Osteocyte (in vitro differentiated cells): Measurements from ENCODE around the gene STUM. TPM values are rescaled to one million over a fixed set of nuclear protein-coding genes. Genes with fewer than 3 reads are reported as not detected.
A peak's percentile ranks its signal among the peaks of the same experiment; 100 is the strongest.

Experiments
- DNase-seq: peaks from one replicate; pipeline ENCODE4 v3.0.0; 2021; ENCODE audit warnings: mixed read lengths; ENCODE audit not compliant: unreplicated experiment; ENCODE audit errors: extremely low spot score
- H3K27ac Mint-ChIP-seq: one replicate; pipeline ENCODE4 v1.8.0; 2021; ENCODE audit warnings: mild to moderate bottlenecking, mixed read lengths; ENCODE audit not compliant: unreplicated experiment
- H3K27me3 Mint-ChIP-seq: one replicate; pipeline ENCODE4 v1.8.0; 2021; ENCODE audit warnings: mixed read lengths; ENCODE audit not compliant: unreplicated experiment
- H3K36me3 Mint-ChIP-seq: one replicate; pipeline ENCODE4 v1.8.0; 2021; ENCODE audit warnings: mixed read lengths; ENCODE audit not compliant: unreplicated experiment
- H3K4me1 Mint-ChIP-seq: one replicate; pipeline ENCODE4 v1.8.0; 2021; ENCODE audit warnings: mixed read lengths; ENCODE audit not compliant: unreplicated experiment
- H3K4me3 Mint-ChIP-seq: one replicate; pipeline ENCODE4 v1.8.0; 2021; ENCODE audit warnings: mild to moderate bottlenecking, moderate library complexity, mixed read lengths; ENCODE audit not compliant: unreplicated experiment
- H3K9me3 Mint-ChIP-seq: one replicate; pipeline ENCODE4 v1.8.0; 2021; ENCODE audit warnings: mixed read lengths; ENCODE audit not compliant: unreplicated experiment
- CTCF ChIP-seq: fragments of 200-600 bp; sonication (generic); IDR thresholded peaks from 2 replicates; pipeline ENCODE4 v1.5.0; 2021; ENCODE audit warnings: antibody characterized with exemption, mild to moderate bottlenecking, moderate library complexity
- total RNA-seq: library from RNA; stranded (reverse); gene quantifications from 2 replicates; pipeline ENCODE4 v1.2.1, GENCODE V29; 2021

The STUM gene
- total RNA-seq, 1 donor from 2014 or later, result 0.35 TPM

- no peak for DNase-seq
- no peaks in the 10 kb centered on the region for H3K36me3 Mint-ChIP-seq
- H3K4me3 Mint-ChIP-seq, result no peak overlapping the region
- no peaks in the 10 kb centered on the region for H3K4me1 Mint-ChIP-seq
- TF ChIP-seq CTCF, result peak; percentile 34
- no peak overlapping the region for H3K27ac Mint-ChIP-seq
- peaks cover 37% of the 10 kb centered on the region for H3K27me3 Mint-ChIP-seq
- no peaks in the 10 kb centered on the region for H3K9me3 Mint-ChIP-seq
Observed at GRCh38 chr1:226568077-226568831, 19.7 kb downstream of the STUM start.

- H3K27ac Mint-ChIP-seq, result no peak overlapping the region
- no peaks in the 10 kb centered on the region for H3K4me1 Mint-ChIP-seq
- H3K27me3 Mint-ChIP-seq, result peaks cover 36% of the 10 kb centered on the region
- no peaks in the 10 kb centered on the region for H3K36me3 Mint-ChIP-seq
- H3K4me3 Mint-ChIP-seq, result no peak overlapping the region
- H3K9me3 Mint-ChIP-seq, result no peaks in the 10 kb centered on the region
- TF ChIP-seq CTCF, result no peak
- no peak for DNase-seq
Observed at GRCh38 chr1:226568975-226569741, 20.6 kb downstream of the STUM start.

- H3K27me3 Mint-ChIP-seq, result peaks cover 35% of the 10 kb centered on the region
- H3K36me3 Mint-ChIP-seq, result no peaks in the 10 kb centered on the region
- no peaks in the 10 kb centered on the region for H3K9me3 Mint-ChIP-seq
- H3K4me3 Mint-ChIP-seq, result no peak overlapping the region
- TF ChIP-seq CTCF, result peak; percentile 20
- H3K27ac Mint-ChIP-seq, result no peak overlapping the region
- no peaks in the 10 kb centered on the region for H3K4me1 Mint-ChIP-seq
- no peak for DNase-seq
Observed at GRCh38 chr1:226569879-226570547, 21.4 kb downstream of the STUM start.

GRCh38 chr1:226571893-226572292 is 23.3 kb downstream of the STUM start:
- H3K4me3 Mint-ChIP-seq, result no peak overlapping the region
- H3K27ac Mint-ChIP-seq, result no peak overlapping the region
- H3K4me1 Mint-ChIP-seq, result no peaks in the 10 kb centered on the region
- no peak for DNase-seq
- H3K9me3 Mint-ChIP-seq, result no peaks in the 10 kb centered on the region
- H3K27me3 Mint-ChIP-seq, result peaks cover 23% of the 10 kb centered on the region
- no peak for TF ChIP-seq CTCF
- H3K36me3 Mint-ChIP-seq, result no peaks in the 10 kb centered on the region

GRCh38 chr1:226572325-226572726 is 23.8 kb downstream of the STUM start:
- H3K27ac Mint-ChIP-seq, result no peak overlapping the region
- H3K4me3 Mint-ChIP-seq, result no peak overlapping the region
- DNase-seq, result no peak
- no peak for TF ChIP-seq CTCF
- no peaks in the 10 kb centered on the region for H3K9me3 Mint-ChIP-seq
- H3K27me3 Mint-ChIP-seq, result peaks cover 18% of the 10 kb centered on the region
- H3K4me1 Mint-ChIP-seq, result no peaks in the 10 kb centered on the region
- no peaks in the 10 kb centered on the region for H3K36me3 Mint-ChIP-seq
